Gastroesophageal sphincter (tissue), 4 donors: ENCODE measurements around the gene TSC22D4. TPM values are rescaled to one million over a fixed set of nuclear protein-coding genes. Genes with fewer than 3 reads are reported as not detected.

Source experiments
- ATAC-seq: fragments of 150-250 bp; one replicate; pipeline ENCODE4 v1.9.1; 2016; ENCODE audit warnings: mild to moderate bottlenecking, moderate library complexity
- H3K27ac ChIP-seq, 4 donors: fragments of 200-600 bp; sonication (generic) in 3 of 4; 1 replicate in 3 of 4; 2 replicates in 1 of 4; pipeline ENCODE4 v1.5.1; 2016 to 2019
- H3K27me3 ChIP-seq: fragments of 200-600 bp; sonication (generic); one replicate; pipeline ENCODE4 v1.5.1; 2019
- H3K36me3 ChIP-seq, 2 donors: fragments of 200-600 bp; sonication (generic); one replicate each; pipeline ENCODE4 v1.5.1; 2019; ENCODE audit warnings: control low read depth in 1 of 2
- H3K4me1 ChIP-seq, 3 donors: fragments of 200-600 bp; sonication (generic); 1 replicate in 2 of 3; 2 replicates in 1 of 3; pipeline ENCODE4 v1.5.1; 2016 to 2019; ENCODE audit warnings: control low read depth in 2 of 3
- H3K4me3 ChIP-seq, 2 donors: fragments of 200-600 bp; sonication (generic); one replicate each; pipeline ENCODE4 v1.5.1; 2019; ENCODE audit warnings: mild to moderate bottlenecking in 1 of 2, moderate library complexity in 1 of 2
- H3K9me3 ChIP-seq, 3 donors: fragments of 200-600 bp; sonication (generic); one replicate each; pipeline ENCODE4 v1.5.1; 2017 to 2019; ENCODE audit warnings: control low read depth in 2 of 3
- EP300 ChIP-seq: sonication (generic); formaldehyde crosslinking; IDR thresholded peaks from one replicate; pipeline ENCODE4 v1.6.1; 2017; ENCODE audit warnings: antibody characterized with exemption, mild to moderate bottlenecking
- POLR2A ChIP-seq, 2 donors: fragments of 450-650 bp; IDR thresholded peaks; one replicate each; pipeline ENCODE4 v1.6.1; 2017; ENCODE audit warnings: antibody characterized with exemption in 2 of 2, mild to moderate bottlenecking in 2 of 2, moderate library complexity in 1 of 2
- POLR2AphosphoS5 ChIP-seq: sonication (generic); formaldehyde crosslinking; IDR thresholded peaks from one replicate; pipeline ENCODE4 v1.6.1; 2017; ENCODE audit warnings: antibody characterized with exemption
- WGBS, 2 donors: methylation state at CpG; one replicate each; pipeline ENCODE4 v1.1.5; 2018; ENCODE audit warnings: low coverage in 1 of 2; 5-methylcytosine and 5-hydroxymethylcytosine counted together
- total RNA-seq, 4 donors: library from RNA; depleted of rRNA; stranded (reverse); fragments of >200 nt; gene quantifications; one replicate each; pipeline ENCODE4 v1.1.0, GENCODE V29; 2016
- TF ChIP-seq, protein P1 (sequence below), 4 experiments: fragments of 200-600 bp in 2 of 4; fragments of 450-650 bp in 2 of 4; sonication (generic) in 1 of 4; IDR thresholded peaks; one replicate each; pipeline ENCODE4 v1.5.1; 2017 to 2019; ENCODE audit warnings: antibody characterized with exemption in 4 of 4, mild to moderate bottlenecking in 2 of 4, moderate library complexity in 2 of 4

TSC22D4 gene
- total RNA-seq, 4 donors from 2014 or later: 20.2 to 38.1 (median 26.1) TPM

GRCh38 chr7:100427762-100428198 lies 51.2 kb downstream of the TSC22D4 start:
- TF ChIP-seq POLR2A (IDR thresholded peaks at IDR 0.05) (no peak), POLR2AphosphoS5 (no peak), EP300 (no peak)
- TF ChIP-seq, protein P1, sequence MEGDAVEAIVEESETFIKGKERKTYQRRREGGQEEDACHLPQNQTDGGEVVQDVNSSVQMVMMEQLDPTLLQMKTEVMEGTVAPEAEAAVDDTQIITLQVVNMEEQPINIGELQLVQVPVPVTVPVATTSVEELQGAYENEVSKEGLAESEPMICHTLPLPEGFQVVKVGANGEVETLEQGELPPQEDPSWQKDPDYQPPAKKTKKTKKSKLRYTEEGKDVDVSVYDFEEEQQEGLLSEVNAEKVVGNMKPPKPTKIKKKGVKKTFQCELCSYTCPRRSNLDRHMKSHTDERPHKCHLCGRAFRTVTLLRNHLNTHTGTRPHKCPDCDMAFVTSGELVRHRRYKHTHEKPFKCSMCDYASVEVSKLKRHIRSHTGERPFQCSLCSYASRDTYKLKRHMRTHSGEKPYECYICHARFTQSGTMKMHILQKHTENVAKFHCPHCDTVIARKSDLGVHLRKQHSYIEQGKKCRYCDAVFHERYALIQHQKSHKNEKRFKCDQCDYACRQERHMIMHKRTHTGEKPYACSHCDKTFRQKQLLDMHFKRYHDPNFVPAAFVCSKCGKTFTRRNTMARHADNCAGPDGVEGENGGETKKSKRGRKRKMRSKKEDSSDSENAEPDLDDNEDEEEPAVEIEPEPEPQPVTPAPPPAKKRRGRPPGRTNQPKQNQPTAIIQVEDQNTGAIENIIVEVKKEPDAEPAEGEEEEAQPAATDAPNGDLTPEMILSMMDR (IDR thresholded peaks at IDR 0.05): no peak
- Histone ChIP-seq H3K36me3 (peaks cover 0 to 28% of the 10 kb centered on the region in 2 donors), H3K4me3 (peak overlapping the region; percentile 91 to 95), H3K4me1 (peaks cover 0 to 35% (median 21%) of the 10 kb centered on the region in 3 donors), H3K27ac (peak overlapping the region in 3 of 4 donors; percentile 98 to 99 (median 99)), H3K9me3 (no peaks in the 10 kb centered on the region), H3K27me3 (no peaks in the 10 kb centered on the region)
- 44 to 70% methylated on average over 5 to 7 of the region's 16 CpGs for WGBS, 2 donors
- no peak for ATAC-seq

DNA sequence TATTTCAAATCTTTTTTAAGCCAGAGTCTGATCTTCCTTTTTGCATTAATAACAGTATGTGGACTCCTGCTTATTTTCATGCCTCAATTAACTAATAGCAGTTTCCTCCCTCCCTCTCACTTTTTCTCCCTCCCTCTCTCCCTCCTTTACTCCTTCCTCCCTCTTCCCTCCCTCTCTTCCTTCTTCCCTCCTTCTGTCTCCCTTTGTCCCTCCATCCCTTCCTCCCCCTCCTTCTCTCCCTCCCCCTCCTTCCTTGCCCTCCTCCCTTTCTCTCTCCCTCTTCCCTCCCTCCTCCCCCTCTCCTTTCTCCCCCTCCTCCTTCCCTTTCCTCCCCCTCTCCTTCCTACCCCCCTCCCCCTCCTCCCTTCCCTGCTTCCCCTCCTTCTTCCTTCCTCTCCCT lies 52.5 kb downstream of the TSC22D4 start:
- TF ChIP-seq POLR2AphosphoS5: no peak
- Histone ChIP-seq H3K9me3 (no peaks in the 10 kb centered on the region), H3K27ac (no peak overlapping the region), H3K4me3 (no peak overlapping the region), H3K27me3 (no peaks in the 10 kb centered on the region), H3K36me3 (peaks cover 0 to 16% of the 10 kb centered on the region in 2 donors), H3K4me1 (peaks cover 0 to 23% (median 9%) of the 10 kb centered on the region in 3 donors)
- no peak for ATAC-seq

- no peak overlapping the region for H3K27ac ChIP-seq
- no peak overlapping the region for H3K4me3 ChIP-seq
- no peaks in the 10 kb centered on the region for H3K9me3 ChIP-seq
- WGBS, 2 donors: 20 to 86% methylated on average over 1 of the region's 1 CpG
- peaks cover 0 to 16% of the 10 kb centered on the region in 2 donors for H3K36me3 ChIP-seq
- TF ChIP-seq POLR2AphosphoS5: no peak
- TF ChIP-seq, protein P1 (IDR thresholded peaks at IDR 0.05): no peak
- no peak for ATAC-seq
- no peaks in the 10 kb centered on the region for H3K27me3 ChIP-seq
- peaks cover 0 to 11% (median 0%) of the 10 kb centered on the region in 3 donors for H3K4me1 ChIP-seq
Measured at GRCh38 chr7:100425347-100425746, 53.7 kb downstream of the TSC22D4 start.

DNA sequence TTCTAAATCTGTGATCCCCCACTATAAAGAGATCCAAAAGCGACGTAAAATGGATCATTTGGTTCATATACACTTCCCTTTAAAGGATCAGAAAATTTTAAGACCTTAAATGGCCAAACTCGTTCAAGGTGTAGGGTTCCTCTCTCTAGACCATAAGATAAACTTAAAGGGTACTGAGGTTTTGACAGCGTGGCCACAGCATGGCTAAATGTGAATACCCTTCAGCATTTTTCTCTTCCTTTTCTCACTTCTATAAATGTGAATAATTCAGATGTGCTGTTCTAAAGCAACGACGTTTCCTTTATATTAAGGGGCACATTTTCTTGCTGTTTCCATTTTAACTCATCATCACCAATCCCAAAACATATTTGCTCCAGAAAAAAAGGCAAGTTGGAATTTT lies 55.7 kb downstream of the TSC22D4 start:
- TF ChIP-seq EP300 (no peak), POLR2AphosphoS5 (no peak), POLR2A (IDR thresholded peaks at IDR 0.05) (no peak)
- TF ChIP-seq, protein P1 (IDR thresholded peaks at IDR 0.05): no peak
- Histone ChIP-seq H3K4me1 (peaks cover 0 to 7% (median 0%) of the 10 kb centered on the region in 3 donors), H3K9me3 (no peaks in the 10 kb centered on the region), H3K27ac (no peak overlapping the region), H3K4me3 (no peak overlapping the region), H3K36me3 (peaks cover 0 to 16% of the 10 kb centered on the region in 2 donors), H3K27me3 (no peaks in the 10 kb centered on the region)
- ATAC-seq: no peak
- WGBS, 2 donors: 71 to 96% methylated on average over 6 of the region's 6 CpGs

DNA sequence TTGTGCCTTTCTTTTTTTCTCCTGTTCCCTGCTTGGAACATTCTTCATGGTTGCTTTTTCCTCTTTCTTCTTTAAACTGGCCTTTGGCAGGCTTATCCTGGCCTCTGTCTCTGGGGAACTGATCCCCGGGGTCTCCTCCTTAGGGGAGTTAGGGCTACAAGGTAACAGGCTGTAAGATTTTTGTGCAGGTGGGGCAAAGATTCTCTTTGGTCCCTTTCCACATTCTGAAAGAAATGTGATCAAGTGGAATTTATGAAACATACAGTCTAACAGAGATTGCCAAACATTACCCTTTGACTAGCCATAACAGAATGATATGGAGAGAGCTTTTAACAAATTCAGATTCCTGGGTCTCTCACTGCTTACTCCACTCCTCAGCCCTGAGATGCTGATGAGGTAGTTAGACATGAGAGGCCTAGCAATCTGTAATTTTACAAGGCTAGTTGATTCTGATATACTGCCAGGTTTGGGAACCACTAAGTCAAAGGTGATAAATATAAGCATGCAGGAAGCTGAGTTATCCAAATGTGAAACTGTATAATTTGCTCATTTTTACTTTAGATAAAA lies 59.3 kb downstream of the TSC22D4 start:
- H3K4me1 ChIP-seq: no peaks in the 10 kb centered on the region
- no peak overlapping the region for H3K27ac ChIP-seq
- no peak for ATAC-seq
- TF ChIP-seq, protein P1 (IDR thresholded peaks at IDR 0.05): no peak
- TF ChIP-seq EP300 (no peak), POLR2A (IDR thresholded peaks at IDR 0.05) (no peak), POLR2AphosphoS5 (no peak)
- 54% methylated on average over 1 of the region's 1 CpG; no CpG with 5 or more reads in 1 of the 2 donors for WGBS, 2 donors
- no peaks in the 10 kb centered on the region for H3K27me3 ChIP-seq
- H3K36me3 ChIP-seq: peaks cover 0 to 29% of the 10 kb centered on the region in 2 donors
- no peaks in the 10 kb centered on the region for H3K9me3 ChIP-seq
- no peak overlapping the region for H3K4me3 ChIP-seq
